Hepatocyte (in vitro differentiated cells): ENCODE results near the gene DIPK1A. TPM values are rescaled to one million over a fixed set of nuclear protein-coding genes. Genes with fewer than 3 reads are reported as not detected.

Source experiments
- DNase-seq: peaks from one replicate; pipeline ENCODE4 v3.0.0-alpha.2; 2016; ENCODE audit warnings: low spot score
- H2AFZ ChIP-seq: fragments of 200-600 bp; sonication (generic); 2 replicates; pipeline ENCODE4 v1.6.0; 2016; ENCODE audit warnings: antibody characterized with exemption, mild to moderate bottlenecking
- H3K27ac ChIP-seq: fragments of 200-600 bp; sonication (generic); 2 replicates; pipeline ENCODE4 v1.5.1; 2016; ENCODE audit warnings: mild to moderate bottlenecking
- H3K27me3 ChIP-seq: fragments of 200-600 bp; sonication (generic); 2 replicates; pipeline ENCODE4 v1.6.1; 2016
- H3K36me3 ChIP-seq: fragments of 200-600 bp; sonication (generic); replicated peaks from 2 replicates; pipeline ENCODE4 v1.5.1; 2016; ENCODE audit warnings: low read depth; ENCODE audit not compliant: insufficient read depth
- H3K4me1 ChIP-seq: fragments of 200-600 bp; sonication (generic); 2 replicates; pipeline ENCODE4 v1.5.1; 2016; ENCODE audit warnings: mild to moderate bottlenecking, moderate library complexity; ENCODE audit not compliant: insufficient read depth
- H3K4me2 ChIP-seq: fragments of 200-600 bp; sonication (generic); 2 replicates; pipeline ENCODE4 v1.6.0; 2016
- H3K4me3 ChIP-seq: fragments of 200-600 bp; sonication (generic); 2 replicates; pipeline ENCODE4 v1.5.1; 2016; ENCODE audit warnings: mild to moderate bottlenecking
- H3K79me2 ChIP-seq: fragments of 200-600 bp; sonication (generic); 2 replicates; pipeline ENCODE4 v1.6.0; 2017; ENCODE audit warnings: mild to moderate bottlenecking
- H3K9me2 ChIP-seq: fragments of 200-600 bp; sonication (generic); replicated peaks from 2 replicates; pipeline ENCODE4 v1.6.0; 2017; ENCODE audit warnings: mild to moderate bottlenecking; ENCODE audit not compliant: insufficient read depth
- H3K9me3 ChIP-seq: fragments of 200-600 bp; sonication (generic); 2 replicates; pipeline ENCODE4 v1.5.1; 2016; ENCODE audit warnings: low read depth, mild to moderate bottlenecking
- H4K20me1 ChIP-seq: fragments of 200-600 bp; sonication (generic); 2 replicates; pipeline ENCODE4 v1.6.0; 2016; ENCODE audit warnings: mild to moderate bottlenecking; ENCODE audit not compliant: insufficient read depth, poor library complexity, severe bottlenecking
- EZH2 ChIP-seq: fragments of 200-600 bp; sonication (generic); IDR thresholded peaks from 2 replicates; pipeline ENCODE4 v1.6.1; 2016; ENCODE audit warnings: antibody characterized with exemption, mild to moderate bottlenecking, borderline replicate concordance
- EZH2phosphoT487 ChIP-seq: fragments of 200-600 bp; sonication (generic); IDR thresholded peaks from one replicate; pipeline ENCODE4 v1.6.1; 2018; ENCODE audit warnings: antibody characterized with exemption, mild to moderate bottlenecking, low read depth, moderate library complexity; ENCODE audit not compliant: unreplicated experiment, severe bottlenecking
- WGBS: methylation state at CpG from one replicate; pipeline ENCODE4 v1.1.6; 2016; ENCODE audit warnings: low lambda C conversion rate; ENCODE audit errors: missing lambda C conversion rate; 5-methylcytosine and 5-hydroxymethylcytosine counted together
- polyA plus RNA-seq: library from polyadenylated mRNA; unstranded; fragments of >200 nt; fragmentation: Nextera tagmentation; extraction: Ambion mirVana; gene quantifications from 2 replicates; pipeline ENCODE4 v1.2.1, GENCODE V29; 2016
- total RNA-seq: library from RNA; depleted of rRNA; stranded (reverse); fragments of >200 nt; gene quantifications from 2 replicates; pipeline ENCODE4 v1.2.3, GENCODE V29; 2014
- TF ChIP-seq, protein P1 (sequence below): fragments of 200-600 bp; sonication (generic); IDR thresholded peaks from 2 replicates; pipeline ENCODE4 v1.5.1; 2016; ENCODE audit warnings: antibody characterized with exemption, mild to moderate bottlenecking; ENCODE audit not compliant: poor library complexity

DIPK1A gene
- total and polyA plus RNA-seq, 2 experiments from 2014 or later: 18.0 to 19.7 TPM

GRCh38 chr1:92990828-92991227 lies 29.6 kb upstream of the DIPK1A start:
- Histone ChIP-seq H3K9me3 (no peaks in the 10 kb centered on the region), H3K9me2 (no peaks in the 10 kb centered on the region), H3K4me3 (no peak overlapping the region), H3K79me2 (no peaks in the 10 kb centered on the region), H4K20me1 (no peaks in the 10 kb centered on the region), H3K4me1 (no peaks in the 10 kb centered on the region), H3K36me3 (no peaks in the 10 kb centered on the region), H3K4me2 (no peak overlapping the region), H3K27me3 (no peaks in the 10 kb centered on the region), H3K27ac (no peak overlapping the region), H2AFZ (no peak overlapping the region)
- 26% methylated on average over 1 of the region's 1 CpG for WGBS
- TF ChIP-seq, protein P1, sequence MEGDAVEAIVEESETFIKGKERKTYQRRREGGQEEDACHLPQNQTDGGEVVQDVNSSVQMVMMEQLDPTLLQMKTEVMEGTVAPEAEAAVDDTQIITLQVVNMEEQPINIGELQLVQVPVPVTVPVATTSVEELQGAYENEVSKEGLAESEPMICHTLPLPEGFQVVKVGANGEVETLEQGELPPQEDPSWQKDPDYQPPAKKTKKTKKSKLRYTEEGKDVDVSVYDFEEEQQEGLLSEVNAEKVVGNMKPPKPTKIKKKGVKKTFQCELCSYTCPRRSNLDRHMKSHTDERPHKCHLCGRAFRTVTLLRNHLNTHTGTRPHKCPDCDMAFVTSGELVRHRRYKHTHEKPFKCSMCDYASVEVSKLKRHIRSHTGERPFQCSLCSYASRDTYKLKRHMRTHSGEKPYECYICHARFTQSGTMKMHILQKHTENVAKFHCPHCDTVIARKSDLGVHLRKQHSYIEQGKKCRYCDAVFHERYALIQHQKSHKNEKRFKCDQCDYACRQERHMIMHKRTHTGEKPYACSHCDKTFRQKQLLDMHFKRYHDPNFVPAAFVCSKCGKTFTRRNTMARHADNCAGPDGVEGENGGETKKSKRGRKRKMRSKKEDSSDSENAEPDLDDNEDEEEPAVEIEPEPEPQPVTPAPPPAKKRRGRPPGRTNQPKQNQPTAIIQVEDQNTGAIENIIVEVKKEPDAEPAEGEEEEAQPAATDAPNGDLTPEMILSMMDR: no peak
- TF ChIP-seq EZH2: no peak
- no peak for TF ChIP-seq EZH2phosphoT487
- no peak for DNase-seq

DNA sequence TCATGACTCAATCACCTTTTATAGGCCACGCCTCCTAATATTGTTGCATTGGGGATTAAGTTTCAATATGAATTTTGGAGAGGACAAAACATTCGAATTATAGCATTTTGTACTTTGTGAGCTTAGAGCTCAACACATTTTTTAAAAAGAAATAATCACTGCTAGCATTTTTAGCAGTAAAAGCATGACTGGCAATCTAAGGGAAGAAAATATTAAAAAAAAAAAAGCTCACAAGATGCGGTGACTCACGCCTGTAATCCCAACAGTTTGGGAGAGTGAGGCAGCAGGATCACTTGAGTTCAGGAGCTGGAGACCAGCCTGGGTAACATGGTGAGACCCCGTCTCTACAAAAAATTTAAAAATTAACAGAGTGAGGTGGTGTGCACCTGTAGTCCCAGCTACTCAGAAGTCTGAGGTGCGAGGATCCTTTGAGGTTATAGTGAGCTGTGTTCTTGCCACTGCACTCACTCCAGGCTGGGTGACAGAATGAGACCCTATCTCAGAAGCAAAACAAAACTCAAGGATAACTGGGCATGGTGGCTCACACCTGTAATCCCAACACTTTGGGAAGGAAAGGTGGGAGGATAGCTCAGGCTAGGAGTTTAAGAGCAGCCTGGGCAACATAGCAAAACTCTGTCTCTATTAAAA lies 28.8 kb upstream of the DIPK1A start:
- Histone ChIP-seq H3K4me3 (no peak overlapping the region), H3K79me2 (no peaks in the 10 kb centered on the region), H3K36me3 (no peaks in the 10 kb centered on the region), H3K27ac (no peak overlapping the region), H3K9me3 (no peaks in the 10 kb centered on the region), H3K27me3 (no peaks in the 10 kb centered on the region), H3K9me2 (no peaks in the 10 kb centered on the region), H2AFZ (no peak overlapping the region), H3K4me2 (no peak overlapping the region), H4K20me1 (no peaks in the 10 kb centered on the region), H3K4me1 (no peaks in the 10 kb centered on the region)
- TF ChIP-seq EZH2: no peak
- no peak for DNase-seq
- 92% methylated on average over 6 of the region's 6 CpGs for WGBS

DNA sequence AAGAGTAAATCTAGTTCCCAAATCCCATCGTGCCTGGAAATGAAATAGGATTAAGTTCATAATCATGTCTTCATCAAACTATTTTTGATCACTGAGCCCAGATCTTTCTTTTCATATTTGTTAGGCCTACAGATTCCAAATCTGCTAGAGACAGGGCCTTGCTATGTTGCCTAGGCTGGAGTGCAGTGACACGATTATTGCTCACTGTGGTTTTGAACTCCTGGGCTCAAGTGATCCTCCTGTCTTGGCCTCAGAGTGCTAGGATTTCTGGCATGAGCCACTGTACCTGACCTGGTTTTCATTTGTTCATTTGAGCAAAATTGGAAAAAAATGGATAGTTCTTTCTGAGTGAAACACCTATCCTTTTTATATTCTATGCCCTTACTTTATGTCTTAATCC lies 28.0 kb upstream of the DIPK1A start:
- Histone ChIP-seq H3K36me3 (no peaks in the 10 kb centered on the region), H3K27me3 (no peaks in the 10 kb centered on the region), H4K20me1 (no peaks in the 10 kb centered on the region), H3K4me3 (no peak overlapping the region), H3K9me2 (no peaks in the 10 kb centered on the region), H3K4me1 (no peaks in the 10 kb centered on the region), H3K79me2 (no peaks in the 10 kb centered on the region), H2AFZ (no peak overlapping the region), H3K9me3 (no peaks in the 10 kb centered on the region), H3K4me2 (no peak overlapping the region), H3K27ac (no peak overlapping the region)
- 67% methylated on average over 2 of the region's 2 CpGs for WGBS
- no peak for TF ChIP-seq EZH2
- TF ChIP-seq EZH2phosphoT487: no peak
- TF ChIP-seq, protein P1: no peak
- no peak for DNase-seq

GRCh38 chr1:92987462-92987861 lies 26.2 kb upstream of the DIPK1A start:
- Histone ChIP-seq H3K36me3 (no peaks in the 10 kb centered on the region), H3K4me3 (no peak overlapping the region), H3K4me2 (no peak overlapping the region), H2AFZ (no peak overlapping the region), H4K20me1 (no peaks in the 10 kb centered on the region), H3K9me2 (no peaks in the 10 kb centered on the region), H3K9me3 (no peaks in the 10 kb centered on the region), H3K79me2 (no peaks in the 10 kb centered on the region), H3K27me3 (no peaks in the 10 kb centered on the region), H3K27ac (no peak overlapping the region), H3K4me1 (no peaks in the 10 kb centered on the region)
- DNase-seq: no peak
- TF ChIP-seq, protein P1: no peak
- no peak for TF ChIP-seq EZH2phosphoT487
- TF ChIP-seq EZH2: no peak
